Fibroblast of villous mesenchyme (primary cell): ENCODE data around the gene CCDC142. TPM values are rescaled to one million over a fixed set of nuclear protein-coding genes. Genes with fewer than 3 reads are reported as not detected.

Source experiments
- DNase-seq: peaks from one replicate; pipeline ENCODE4 v3.0.0-alpha.2; 2010; ENCODE audit warnings: low read depth
- H3K4me3 ChIP-seq: 2 replicates; pipeline ENCODE4 v1.5.1; 2011; ENCODE audit warnings: low read depth, mild to moderate bottlenecking, low read length
- total RNA-seq: library from RNA; depleted of rRNA; stranded (reverse); fragments of >200 nt; gene quantifications from 2 replicates; pipeline ENCODE4 v1.2.3, GENCODE V29; 2012
- TF ChIP-seq, protein P1 (sequence below): IDR thresholded peaks from 2 replicates; pipeline ENCODE4 v1.5.1; 2012; ENCODE audit warnings: low read depth, mild to moderate bottlenecking, low read length; ENCODE audit not compliant: insufficient read depth

CCDC142 gene
- total RNA-seq, 1 donor = 27.2 TPM

DNA sequence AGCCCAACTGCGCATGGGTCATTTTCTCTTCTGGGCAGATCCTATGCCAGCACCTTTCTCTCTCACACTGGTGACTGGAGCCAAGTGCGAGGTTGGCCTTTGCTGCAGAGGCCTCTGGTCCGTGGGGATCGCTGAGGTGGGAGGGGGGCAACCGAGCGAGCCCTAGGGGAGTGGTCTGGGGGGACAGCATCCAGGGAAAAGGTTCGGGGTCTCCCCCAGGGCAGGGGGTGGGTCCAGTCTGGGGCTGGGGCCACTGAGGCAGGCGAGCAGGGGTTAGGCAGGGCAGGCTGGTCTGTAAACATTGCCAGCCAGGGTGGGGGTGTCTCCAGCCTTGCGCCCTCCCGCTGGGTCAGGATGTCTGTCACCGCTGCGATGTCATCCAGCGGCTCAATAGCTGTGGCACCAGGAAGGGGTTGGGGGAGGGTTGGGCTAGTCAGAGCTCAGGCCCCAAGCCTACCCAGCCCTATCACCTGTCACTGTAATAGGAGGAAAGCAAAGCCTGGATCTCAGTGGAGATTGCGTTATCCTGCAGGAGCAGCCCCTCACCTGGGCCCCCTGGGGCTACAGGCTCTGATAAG is 56.5 kb downstream of the CCDC142 start:
- TF ChIP-seq, protein P1, sequence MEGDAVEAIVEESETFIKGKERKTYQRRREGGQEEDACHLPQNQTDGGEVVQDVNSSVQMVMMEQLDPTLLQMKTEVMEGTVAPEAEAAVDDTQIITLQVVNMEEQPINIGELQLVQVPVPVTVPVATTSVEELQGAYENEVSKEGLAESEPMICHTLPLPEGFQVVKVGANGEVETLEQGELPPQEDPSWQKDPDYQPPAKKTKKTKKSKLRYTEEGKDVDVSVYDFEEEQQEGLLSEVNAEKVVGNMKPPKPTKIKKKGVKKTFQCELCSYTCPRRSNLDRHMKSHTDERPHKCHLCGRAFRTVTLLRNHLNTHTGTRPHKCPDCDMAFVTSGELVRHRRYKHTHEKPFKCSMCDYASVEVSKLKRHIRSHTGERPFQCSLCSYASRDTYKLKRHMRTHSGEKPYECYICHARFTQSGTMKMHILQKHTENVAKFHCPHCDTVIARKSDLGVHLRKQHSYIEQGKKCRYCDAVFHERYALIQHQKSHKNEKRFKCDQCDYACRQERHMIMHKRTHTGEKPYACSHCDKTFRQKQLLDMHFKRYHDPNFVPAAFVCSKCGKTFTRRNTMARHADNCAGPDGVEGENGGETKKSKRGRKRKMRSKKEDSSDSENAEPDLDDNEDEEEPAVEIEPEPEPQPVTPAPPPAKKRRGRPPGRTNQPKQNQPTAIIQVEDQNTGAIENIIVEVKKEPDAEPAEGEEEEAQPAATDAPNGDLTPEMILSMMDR = no peak
- H3K4me3 ChIP-seq = no peak overlapping the region
- no peak for DNase-seq

DNA sequence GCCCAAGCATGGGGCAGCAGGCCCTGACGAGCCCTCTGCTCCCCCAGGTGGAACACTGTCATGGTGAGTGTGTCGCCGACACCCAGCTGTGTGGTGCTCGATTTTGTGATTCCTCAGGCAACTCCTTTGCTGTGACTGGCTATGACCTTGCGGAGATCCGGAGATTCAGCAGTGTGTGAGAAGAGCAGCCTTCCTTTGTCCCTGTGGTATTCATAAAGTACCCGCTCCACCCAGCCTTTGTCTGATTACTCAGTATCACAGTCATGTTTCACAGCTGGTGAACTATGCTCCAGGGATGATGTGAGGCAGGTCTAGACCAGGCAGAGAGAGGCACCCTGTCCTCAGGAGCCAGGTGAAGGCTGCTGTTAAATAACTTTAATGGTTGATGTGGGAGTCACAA is 57.3 kb downstream of the CCDC142 start:
- TF ChIP-seq, protein P1 = no peak
- DNase-seq = no peak

GRCh38 chr2:74424995-74425406 is 57.8 kb downstream of the CCDC142 start:
- no peak overlapping the region for H3K4me3 ChIP-seq
- TF ChIP-seq, protein P1 = no peak
- no peak for DNase-seq

More for the DNA sequence above, 57.3 kb downstream of the CCDC142 start:
- no peak overlapping the region for H3K4me3 ChIP-seq

GRCh38 chr2:74424139-74424992 is 58.4 kb downstream of the CCDC142 start:
- no peak for DNase-seq
- no peak overlapping the region for H3K4me3 ChIP-seq
- TF ChIP-seq, protein P1 = no peak

Other genes starting within 250 kb of the CCDC142 start
- under 0.01 and 0.32 TPM in 2 replicates for gene SLC4A5, start 139.6 kb downstream of the CCDC142 start, total RNA-seq
- 136 and 153 TPM in 2 replicates for gene DCTN1, start 102.7 kb downstream of the CCDC142 start, total RNA-seq
- 0.86 and 1.3 TPM in 2 replicates for gene C2orf81, start 61.4 kb downstream of the CCDC142 start, total RNA-seq
- gene WDR54, start 61.3 kb downstream of the CCDC142 start, total RNA-seq = 28.9 and 43.8 TPM in 2 replicates
- 17.4 and 18.1 TPM in 2 replicates for gene RTKN, start 41.1 kb downstream of the CCDC142 start, total RNA-seq
- gene INO80B, start 27.9 kb downstream of the CCDC142 start, total RNA-seq = 10.0 and 11.7 TPM in 2 replicates
- 45.4 and 50.5 TPM in 2 replicates for gene WBP1, start 24.6 kb downstream of the CCDC142 start, total RNA-seq
- gene MOGS, start 17.6 kb downstream of the CCDC142 start, total RNA-seq = 52.2 and 62.2 TPM in 2 replicates
- 21.2 and 23.5 TPM in 2 replicates for gene MRPL53, start 10.3 kb downstream of the CCDC142 start, total RNA-seq
- 8.6 and 14.8 TPM in 2 replicates for gene TTC31, start 83 bp upstream of the CCDC142 start, total RNA-seq
- gene LBX2, start 16.6 kb upstream of the CCDC142 start, total RNA-seq = 1.3 and 2.9 TPM in 2 replicates
- 21.6 and 23.7 TPM in 2 replicates for gene PCGF1, start 24.7 kb upstream of the CCDC142 start, total RNA-seq
- not detected in 2 replicates for gene TLX2, start 31.5 kb upstream of the CCDC142 start, total RNA-seq
- gene DQX1, start 43.2 kb upstream of the CCDC142 start, total RNA-seq = not detected in 2 replicates
- 60.2 and 68.2 TPM in 2 replicates for gene AUP1, start 46.7 kb upstream of the CCDC142 start, total RNA-seq
- 36.7 and 40.2 TPM in 2 replicates for gene HTRA2, start 46.9 kb upstream of the CCDC142 start, total RNA-seq
- 9.9 and 10.6 TPM in 2 replicates for gene LOXL3, start 70.9 kb upstream of the CCDC142 start, total RNA-seq
- gene DOK1, start 71.7 kb upstream of the CCDC142 start, total RNA-seq = 9.9 and 20.0 TPM in 2 replicates
- gene M1AP, start 165.3 kb upstream of the CCDC142 start, total RNA-seq = not detected in 2 replicates
- 5.6 and 7.7 TPM in 2 replicates for gene SEMA4F, start 171.2 kb upstream of the CCDC142 start, total RNA-seq